ENCODE results near the gene MLXIPL.
"Not testable (repeated sequence)": the region's sequence is repeated elsewhere in the genome, so short reads cannot be mapped to it uniquely, and the experiment has no call there.

MLXIPL gene

DNA sequence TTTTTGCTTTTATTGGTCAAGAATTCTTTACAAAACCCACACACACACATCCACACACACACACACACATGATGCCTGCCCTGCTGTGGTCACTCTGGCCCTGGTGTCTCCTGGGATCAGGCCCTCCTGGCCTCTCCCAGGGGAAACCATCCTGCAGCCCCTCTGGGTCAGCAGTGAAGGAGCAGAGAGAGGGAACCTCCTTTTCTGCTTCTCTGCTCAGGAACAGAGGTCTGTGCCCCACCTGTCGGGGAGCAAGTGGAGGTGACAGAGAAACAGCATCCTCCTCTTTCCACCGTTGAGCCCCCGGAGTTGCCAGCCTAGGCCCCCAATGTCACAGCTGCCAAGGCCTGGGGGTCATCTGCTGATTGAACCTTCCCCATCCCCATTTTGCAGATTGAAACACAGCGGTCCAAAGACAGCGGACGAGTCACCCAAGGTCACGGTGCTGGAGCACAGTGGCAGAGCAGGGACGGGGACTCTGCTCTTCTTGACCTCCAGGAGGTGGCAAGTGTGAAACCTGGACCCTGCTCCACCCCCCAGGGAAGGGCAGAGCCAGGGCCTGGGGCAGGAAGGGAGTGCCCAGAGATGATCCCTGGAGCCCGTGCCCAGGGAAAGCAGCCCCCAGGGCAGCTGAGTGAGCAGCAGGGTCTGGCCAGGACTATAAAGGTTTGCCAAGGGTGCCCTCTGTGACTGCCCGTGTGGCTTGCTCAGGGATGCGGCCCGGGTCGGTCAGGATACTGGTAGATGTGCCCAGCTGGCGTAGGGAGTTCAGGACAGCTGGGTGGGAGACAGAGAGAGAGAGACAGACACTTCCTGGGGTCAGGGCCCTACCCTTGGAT, 30.9 kb downstream of the MLXIPL start:
- no peaks in the 10 kb centered on the region for H3K4me1 ChIP-seq (ENCODE audit: low read depth, poor library complexity, severe bottlenecking)
- H3K27ac ChIP-seq, result no peak overlapping the region
- TF ChIP-seq, protein P1, sequence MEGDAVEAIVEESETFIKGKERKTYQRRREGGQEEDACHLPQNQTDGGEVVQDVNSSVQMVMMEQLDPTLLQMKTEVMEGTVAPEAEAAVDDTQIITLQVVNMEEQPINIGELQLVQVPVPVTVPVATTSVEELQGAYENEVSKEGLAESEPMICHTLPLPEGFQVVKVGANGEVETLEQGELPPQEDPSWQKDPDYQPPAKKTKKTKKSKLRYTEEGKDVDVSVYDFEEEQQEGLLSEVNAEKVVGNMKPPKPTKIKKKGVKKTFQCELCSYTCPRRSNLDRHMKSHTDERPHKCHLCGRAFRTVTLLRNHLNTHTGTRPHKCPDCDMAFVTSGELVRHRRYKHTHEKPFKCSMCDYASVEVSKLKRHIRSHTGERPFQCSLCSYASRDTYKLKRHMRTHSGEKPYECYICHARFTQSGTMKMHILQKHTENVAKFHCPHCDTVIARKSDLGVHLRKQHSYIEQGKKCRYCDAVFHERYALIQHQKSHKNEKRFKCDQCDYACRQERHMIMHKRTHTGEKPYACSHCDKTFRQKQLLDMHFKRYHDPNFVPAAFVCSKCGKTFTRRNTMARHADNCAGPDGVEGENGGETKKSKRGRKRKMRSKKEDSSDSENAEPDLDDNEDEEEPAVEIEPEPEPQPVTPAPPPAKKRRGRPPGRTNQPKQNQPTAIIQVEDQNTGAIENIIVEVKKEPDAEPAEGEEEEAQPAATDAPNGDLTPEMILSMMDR (conservative IDR thresholded peaks at IDR 0.05; ENCODE audit: low read depth, low read length), result no peak
- H3K36me3 ChIP-seq (ENCODE audit: insufficient read depth), result no peaks in the 10 kb centered on the region; the same call in 1 of the 2 replicates
- no peak overlapping the region for H3K4me2 ChIP-seq
- no peak overlapping the region for H3K9ac ChIP-seq
- H4K20me1 ChIP-seq (ENCODE audit: insufficient read depth), result no peaks in the 10 kb centered on the region
- H3K79me2 ChIP-seq (ENCODE audit: insufficient read depth, low read depth), result no peaks in the 10 kb centered on the region
- H2AFZ ChIP-seq (ENCODE audit: low read depth), result no peak overlapping the region
- H3K4me3 ChIP-seq (IDR thresholded peaks at IDR 0.05; ENCODE audit: insufficient read depth, low read depth, low read length), result no peak overlapping the region
- H3K27me3 ChIP-seq (ENCODE audit: insufficient read depth, low read depth), result peaks cover 47% of the 10 kb centered on the region

DNA sequence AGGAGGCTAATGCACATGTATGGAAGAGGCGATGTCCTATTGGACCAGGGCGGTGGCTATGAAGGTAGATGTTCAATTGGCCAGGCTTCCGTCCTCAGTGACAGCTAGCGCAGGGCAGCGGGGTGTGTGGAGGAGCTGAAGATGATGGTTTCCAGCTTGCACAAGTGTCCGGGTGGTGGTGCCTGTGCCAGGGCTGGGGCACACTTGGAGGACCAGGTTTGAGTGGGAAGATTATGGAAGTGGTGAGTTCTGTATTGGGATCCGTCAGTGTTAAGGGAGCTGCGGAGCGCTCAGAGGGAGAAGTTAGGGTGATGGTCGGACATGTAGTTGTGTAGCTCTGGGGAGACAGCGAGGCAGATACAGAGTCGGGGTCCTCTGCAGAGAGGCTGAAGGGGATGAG, 37.4 kb downstream of the MLXIPL start:
- Histone ChIP-seq H2AFZ (ENCODE audit: low read depth) (no peak overlapping the region), H3K27ac (no peak overlapping the region), H3K4me3 (IDR thresholded peaks at IDR 0.05; ENCODE audit: insufficient read depth, low read depth, low read length) (no peak overlapping the region), H3K4me1 (ENCODE audit: low read depth, poor library complexity, severe bottlenecking) (no peaks in the 10 kb centered on the region), H3K27me3 (ENCODE audit: insufficient read depth, low read depth) (0 out of 2 replicates have a peak, but pooled peaks cover 6% of the 10 kb centered on the region), H3K79me2 (ENCODE audit: insufficient read depth, low read depth) (no peaks in the 10 kb centered on the region), H3K4me2 (no peak overlapping the region), H3K9ac (no peak overlapping the region), H3K36me3 (ENCODE audit: insufficient read depth) (no peaks in the 10 kb centered on the region; the same call in 1 of the 2 replicates), H4K20me1 (ENCODE audit: insufficient read depth) (no peaks in the 10 kb centered on the region)
- TF ChIP-seq, protein P1 (conservative IDR thresholded peaks at IDR 0.05; ENCODE audit: low read depth, low read length), result no peak

DNA sequence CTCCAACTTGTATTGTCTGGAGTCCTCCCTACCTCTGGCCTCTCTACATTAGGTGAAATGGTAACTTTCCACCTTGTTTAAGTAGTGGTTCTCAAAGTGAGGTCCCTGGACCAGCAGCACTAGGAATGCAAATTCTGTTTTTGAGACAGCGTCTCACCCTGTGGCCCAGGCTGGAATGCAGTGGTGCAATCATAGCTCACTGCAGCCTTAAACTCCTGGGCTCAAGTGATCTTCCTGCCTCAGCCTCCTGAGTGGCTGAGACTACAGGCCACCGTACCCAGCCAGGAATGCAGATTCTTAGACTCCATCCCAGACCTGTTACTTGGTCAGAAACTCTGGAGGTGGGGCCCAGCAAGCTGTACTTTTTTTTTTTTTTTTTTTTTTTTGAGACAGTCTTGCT, 39.1 kb downstream of the MLXIPL start:
- H4K20me1 ChIP-seq (ENCODE audit: insufficient read depth), result no peaks in the 10 kb centered on the region
- H3K4me1 ChIP-seq (ENCODE audit: low read depth, poor library complexity, severe bottlenecking), result no peaks in the 10 kb centered on the region
- H3K4me3 ChIP-seq (IDR thresholded peaks at IDR 0.05; ENCODE audit: insufficient read depth, low read depth, low read length), result no peak overlapping the region
- H3K9ac ChIP-seq, result no peak overlapping the region
- no peaks in the 10 kb centered on the region; the same call in 1 of the 2 replicates for H3K36me3 ChIP-seq (ENCODE audit: insufficient read depth)
- H3K4me2 ChIP-seq, result no peak overlapping the region
- no peak overlapping the region for H3K27ac ChIP-seq
- TF ChIP-seq, protein P1 (conservative IDR thresholded peaks at IDR 0.05; ENCODE audit: low read depth, low read length), result no peak
- no peaks in the 10 kb centered on the region for H3K79me2 ChIP-seq (ENCODE audit: insufficient read depth, low read depth)
- H2AFZ ChIP-seq (ENCODE audit: low read depth), result no peak overlapping the region
- H3K27me3 ChIP-seq (ENCODE audit: insufficient read depth, low read depth), result no peaks in the 10 kb centered on the region

DNA sequence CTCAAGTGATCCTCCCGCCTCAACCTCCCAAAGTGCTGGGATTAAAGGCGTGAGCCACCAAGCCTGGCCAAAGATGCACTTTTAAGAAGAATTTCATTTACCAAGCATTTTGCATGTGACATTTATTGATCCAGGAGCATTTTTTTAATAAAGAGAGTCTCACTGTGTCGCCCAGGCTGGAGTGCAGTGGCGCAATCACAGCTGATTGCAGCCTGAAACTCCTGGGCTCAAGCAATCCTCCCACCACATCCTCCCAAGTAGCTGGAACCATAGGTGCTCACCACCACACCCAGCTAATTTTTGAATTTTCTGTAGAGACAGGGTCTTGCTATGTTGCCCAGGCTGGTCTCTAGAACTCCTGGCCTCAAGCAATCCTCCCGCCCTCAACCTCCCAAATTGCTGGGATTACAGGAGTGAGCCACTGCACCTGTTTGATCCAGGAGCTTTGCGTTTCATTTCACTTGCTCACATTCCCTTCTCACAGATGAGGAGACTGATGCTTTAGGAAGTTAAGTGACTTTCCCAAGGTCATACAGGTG, 41.6 kb downstream of the MLXIPL start:
- H4K20me1 ChIP-seq (ENCODE audit: insufficient read depth), result no peaks in the 10 kb centered on the region
- H3K27me3 ChIP-seq (ENCODE audit: insufficient read depth, low read depth), result no peaks in the 10 kb centered on the region
- H3K27ac ChIP-seq, result no peak overlapping the region
- no peak overlapping the region for H3K9ac ChIP-seq
- no peak overlapping the region for H3K4me2 ChIP-seq
- no peak overlapping the region for H2AFZ ChIP-seq (ENCODE audit: low read depth)
- H3K4me1 ChIP-seq (ENCODE audit: low read depth, poor library complexity, severe bottlenecking), result peaks cover 5% of the 10 kb centered on the region
- no peak overlapping the region for H3K4me3 ChIP-seq (IDR thresholded peaks at IDR 0.05; ENCODE audit: insufficient read depth, low read depth, low read length)
- TF ChIP-seq, protein P1 (conservative IDR thresholded peaks at IDR 0.05; ENCODE audit: low read depth, low read length), result no peak
- H3K79me2 ChIP-seq (ENCODE audit: insufficient read depth, low read depth), result peaks cover 6% of the 10 kb centered on the region
- no peaks in the 10 kb centered on the region for H3K36me3 ChIP-seq (ENCODE audit: insufficient read depth)

DNA sequence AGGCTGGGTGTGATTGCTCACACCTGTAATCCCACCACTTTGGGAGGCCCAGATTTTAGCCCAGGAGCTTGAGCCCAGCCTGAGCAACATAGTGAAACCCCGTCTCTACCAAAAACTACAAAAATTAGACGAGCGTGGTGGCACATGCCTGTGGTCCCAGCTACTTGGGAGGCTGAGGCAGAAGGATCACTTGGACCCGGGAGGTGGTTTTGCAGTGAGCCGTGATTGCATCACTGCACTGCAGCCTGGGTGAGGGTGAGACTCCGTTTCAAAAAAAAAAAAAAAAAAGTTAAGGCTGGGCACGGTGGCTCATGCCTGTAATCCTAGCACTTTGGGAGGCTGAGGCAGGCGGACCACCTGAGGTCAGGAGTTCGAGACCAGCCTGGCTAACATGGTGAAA, 43.3 kb downstream of the MLXIPL start:
- peaks cover 22% of the 10 kb centered on the region for H3K4me1 ChIP-seq (ENCODE audit: low read depth, poor library complexity, severe bottlenecking)
- H2AFZ ChIP-seq (ENCODE audit: low read depth); H3K4me3 ChIP-seq (IDR thresholded peaks at IDR 0.05; ENCODE audit: insufficient read depth, low read depth, low read length); H3K36me3 ChIP-seq (ENCODE audit: insufficient read depth); H3K27ac ChIP-seq; H4K20me1 ChIP-seq (ENCODE audit: insufficient read depth); H3K27me3 ChIP-seq (ENCODE audit: insufficient read depth, low read depth); H3K4me2 ChIP-seq; H3K9ac ChIP-seq: not testable (repeated sequence)
- H3K79me2 ChIP-seq (ENCODE audit: insufficient read depth, low read depth), result peaks cover 23% of the 10 kb centered on the region
